Measurements from ENCODE around the gene COPS8. TPM values are rescaled to one million over a fixed set of nuclear protein-coding genes. Genes with fewer than 3 reads are reported as not detected.

The COPS8 gene
- total RNA-seq, 4 donors from 2014 or later, result 57.1 to 84.5 (median 72.4) TPM

DNA sequence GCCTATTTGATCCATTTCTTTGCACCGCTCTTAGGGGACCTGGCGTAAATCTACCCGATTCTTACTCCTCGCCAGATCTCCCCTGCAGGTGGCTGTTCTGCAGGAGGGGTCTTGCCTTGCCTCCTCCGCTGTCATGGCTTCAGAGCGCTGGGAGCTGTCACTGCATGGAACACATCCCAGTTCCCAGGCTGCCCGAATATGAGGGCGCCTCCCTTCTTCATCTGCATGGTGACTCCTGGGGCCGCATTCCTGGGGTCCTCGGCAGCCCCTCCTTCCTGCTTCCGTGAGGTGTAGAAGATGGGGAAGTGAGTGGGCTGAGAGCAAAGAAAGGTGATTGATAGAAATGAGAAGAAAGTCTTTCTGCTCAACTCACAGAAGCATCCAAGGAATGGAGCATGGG is 27.3 kb upstream of the COPS8 start:
- TF ChIP-seq CTCF (IDR thresholded peaks at IDR 0.05) (no peak), POLR2A (IDR thresholded peaks at IDR 0.05) (no peak)
- Histone ChIP-seq H3K27ac (no peak overlapping the region), H3K9me3 (no peaks in the 10 kb centered on the region), H3K27me3 (no peaks in the 10 kb centered on the region), H3K4me1 (peaks cover 0 to 17% of the 10 kb centered on the region in 2 donors), H3K4me3 (replicated peaks in 1 of 3) (no peak overlapping the region), H3K36me3 (no peaks in the 10 kb centered on the region)
- intact Hi-C loops (cut with DNase I), result no loop called here
- no peak for DNase-seq
- 90 to 91% methylated on average over 11 of the region's 11 CpGs for WGBS, 2 donors

DNA sequence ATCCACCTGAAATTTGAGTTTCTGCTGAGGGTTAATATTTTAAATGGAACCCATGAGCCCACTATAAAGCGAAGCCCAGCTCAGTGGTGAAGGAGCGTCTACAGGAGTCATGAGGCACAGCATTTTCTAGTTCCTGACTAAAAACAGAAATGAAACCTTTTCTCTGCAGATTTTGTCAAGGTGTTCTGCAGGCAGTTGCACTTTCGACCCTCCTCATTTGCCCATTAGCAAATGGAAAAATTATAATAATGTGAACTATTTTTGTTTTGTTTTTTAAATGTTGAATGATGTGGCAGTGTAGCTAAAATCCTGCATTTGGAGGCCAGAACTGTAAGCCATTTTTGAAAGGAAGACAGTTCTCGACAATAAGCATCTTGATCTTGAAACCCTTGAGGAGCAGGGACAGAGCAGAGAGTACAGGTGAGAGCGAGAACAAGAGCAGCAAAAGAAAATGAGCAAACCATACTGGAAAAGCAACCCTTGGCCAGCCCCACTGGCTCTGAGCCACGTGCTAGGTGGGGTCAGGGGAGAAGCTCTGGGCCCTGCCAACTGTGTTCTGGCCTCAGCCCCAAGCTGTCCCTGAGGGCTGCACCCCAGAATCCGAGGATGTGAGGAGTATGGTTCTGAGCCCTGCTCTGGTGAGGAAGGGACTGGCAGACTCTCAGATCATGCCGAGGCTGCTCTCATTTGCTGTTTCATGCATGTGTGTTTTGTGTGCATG is 26.4 kb upstream of the COPS8 start:
- no peak for TF ChIP-seq CTCF (IDR thresholded peaks at IDR 0.05)
- TF ChIP-seq POLR2A (IDR thresholded peaks at IDR 0.05), result no peak
- Histone ChIP-seq H3K36me3 (no peaks in the 10 kb centered on the region), H3K9me3 (no peaks in the 10 kb centered on the region), H3K27ac (no peak overlapping the region), H3K4me3 (replicated peaks in 1 of 3) (no peak overlapping the region), H3K27me3 (no peaks in the 10 kb centered on the region), H3K4me1 (peaks cover 0 to 17% of the 10 kb centered on the region in 2 donors)
- intact Hi-C loops (cut with DNase I), result no loop called here
- DNase-seq, result peak; percentile 39 to 51
- 60 to 62% methylated on average over 8 of the region's 8 CpGs for WGBS, 2 donors

- H3K27me3 ChIP-seq, result no peaks in the 10 kb centered on the region
- H3K27ac ChIP-seq, result no peak overlapping the region
- intact Hi-C loops (cut with DNase I), result no loop called here
- 23 to 28% methylated on average over 15 of the region's 15 CpGs for WGBS, 2 donors
- H3K4me3 ChIP-seq (replicated peaks in 1 of 3), result no peak overlapping the region
- H3K9me3 ChIP-seq, result no peaks in the 10 kb centered on the region
- peaks cover 0 to 17% of the 10 kb centered on the region in 2 donors for H3K4me1 ChIP-seq
- DNase-seq, result peak; percentile 58 to 65
- TF ChIP-seq CTCF (IDR thresholded peaks at IDR 0.05), result peak in 5 of 6 experiments; percentile 25 to 83 (median 70)
- no peak for TF ChIP-seq POLR2A (IDR thresholded peaks at IDR 0.05)
- H3K36me3 ChIP-seq, result no peaks in the 10 kb centered on the region
Observed at GRCh38 chr2:237060534-237061312, 25.0 kb upstream of the COPS8 start.

GRCh38 chr2:237061356-237061755 is 24.3 kb upstream of the COPS8 start:
- 84 to 85% methylated on average over 12 of the region's 12 CpGs for WGBS, 2 donors
- intact Hi-C loops (cut with DNase I), result no loop called here
- no peak overlapping the region for H3K27ac ChIP-seq
- H3K4me3 ChIP-seq (replicated peaks in 1 of 3), result no peak overlapping the region
- H3K36me3 ChIP-seq, result no peaks in the 10 kb centered on the region
- H3K4me1 ChIP-seq, result peaks cover 0 to 17% of the 10 kb centered on the region in 2 donors
- no peaks in the 10 kb centered on the region for H3K27me3 ChIP-seq
- TF ChIP-seq CTCF (IDR thresholded peaks at IDR 0.05) (no peak), POLR2A (IDR thresholded peaks at IDR 0.05) (no peak)
- DNase-seq, result no peak
- H3K9me3 ChIP-seq, result no peaks in the 10 kb centered on the region

DNA sequence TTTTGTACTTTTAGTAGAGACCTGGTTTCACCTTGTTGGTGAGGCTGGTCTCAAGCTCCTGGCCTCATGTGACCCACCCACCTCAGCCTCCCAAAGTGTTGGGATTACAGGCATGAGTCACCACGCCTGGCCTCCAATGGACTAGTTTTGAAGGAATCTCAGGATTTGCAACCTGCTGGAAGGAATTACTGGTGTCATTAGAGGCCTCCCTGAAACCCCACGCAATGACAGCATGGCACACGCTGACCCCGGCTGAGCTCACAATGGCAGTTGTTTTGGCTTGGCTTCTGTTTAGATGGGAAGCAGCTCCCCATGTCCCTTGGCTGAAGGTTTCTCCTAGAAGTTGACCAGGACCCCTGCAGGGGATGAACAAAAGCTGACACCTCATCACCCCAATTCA is 23.1 kb upstream of the COPS8 start:
- TF ChIP-seq CTCF (IDR thresholded peaks at IDR 0.05) (no peak), POLR2A (IDR thresholded peaks at IDR 0.05) (no peak)
- H3K4me3 ChIP-seq (replicated peaks in 1 of 3), result no peak overlapping the region
- no peak for DNase-seq
- WGBS, 2 donors, result 78 to 90% methylated on average over 3 to 4 of the region's 4 CpGs
- no peaks in the 10 kb centered on the region for H3K27me3 ChIP-seq
- peaks cover 0 to 17% of the 10 kb centered on the region in 2 donors for H3K4me1 ChIP-seq
- no peaks in the 10 kb centered on the region for H3K9me3 ChIP-seq
- H3K36me3 ChIP-seq, result no peaks in the 10 kb centered on the region
- intact Hi-C loops (cut with DNase I), result loop anchor here (2.0 kb wide), 1 partner anchor 710 kb away; no protein-coding TSS in a partner anchor
- H3K27ac ChIP-seq, result no peak overlapping the region

Data from thyroid gland (tissue), 4 donors.